ENCODE measurements around the gene LRRC10. TPM values are rescaled to one million over a fixed set of nuclear protein-coding genes. Genes with fewer than 3 reads are reported as not detected.
A peak's percentile ranks its signal among the peaks of the same experiment; 100 is the strongest.

Gene LRRC10
- total RNA-seq, 1 donor from 2014 or later = not detected

GRCh38 chr12:69578283-69578682 lies 32.4 kb downstream of the LRRC10 start:
- H3K36me3 ChIP-seq (ENCODE audit: control insufficient read depth, insufficient read depth, low read length) = no peaks in the 10 kb centered on the region
- no peak for DNase-seq (ENCODE audit: low read depth)
- H3K4me3 ChIP-seq (ENCODE audit: low read depth, low read length) = no peak overlapping the region
- TF ChIP-seq CTCF (IDR thresholded peaks at IDR 0.05; ENCODE audit: insufficient read depth, low read length, poor library complexity, severe bottlenecking) = no peak
- H3K27me3 ChIP-seq (ENCODE audit: control insufficient read depth, insufficient read depth, low read length) = no peaks in the 10 kb centered on the region

DNA sequence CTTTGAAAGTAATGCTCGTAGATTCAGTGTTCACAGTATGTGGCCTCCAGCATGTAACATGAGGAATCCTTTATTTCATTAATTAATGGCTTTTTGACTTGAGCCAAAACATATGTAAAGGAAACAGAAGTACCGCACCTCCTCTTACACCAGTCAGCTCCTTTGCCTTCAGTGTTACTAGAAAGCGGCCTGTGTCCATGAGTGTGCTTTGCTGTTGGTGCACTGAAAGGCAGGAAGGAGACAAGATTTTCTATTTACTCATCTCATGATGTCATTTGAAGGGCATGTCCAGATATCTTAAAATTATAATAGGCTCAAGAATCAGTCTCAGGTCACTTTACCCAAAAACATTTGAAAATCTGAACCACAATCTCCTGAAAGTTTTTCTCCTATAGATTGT lies 35.4 kb downstream of the LRRC10 start:
- no peak for DNase-seq (ENCODE audit: low read depth)
- Histone ChIP-seq H3K4me3 (ENCODE audit: low read depth, low read length) (no peak overlapping the region), H3K36me3 (ENCODE audit: control insufficient read depth, insufficient read depth, low read length) (no peaks in the 10 kb centered on the region), H3K27me3 (ENCODE audit: control insufficient read depth, insufficient read depth, low read length) (no peaks in the 10 kb centered on the region)
- no peak for TF ChIP-seq CTCF (IDR thresholded peaks at IDR 0.05; ENCODE audit: insufficient read depth, low read length, poor library complexity, severe bottlenecking)

GRCh38 chr12:69570545-69571399 lies 39.9 kb downstream of the LRRC10 start:
- Histone ChIP-seq H3K4me3 (ENCODE audit: low read depth, low read length) (no peak overlapping the region), H3K27me3 (ENCODE audit: control insufficient read depth, insufficient read depth, low read length) (no peaks in the 10 kb centered on the region), H3K36me3 (ENCODE audit: control insufficient read depth, insufficient read depth, low read length) (no peaks in the 10 kb centered on the region)
- DNase-seq (ENCODE audit: low read depth) = no peak
- TF ChIP-seq CTCF (IDR thresholded peaks at IDR 0.05; ENCODE audit: insufficient read depth, low read length, poor library complexity, severe bottlenecking) = peak; percentile 86

DNA sequence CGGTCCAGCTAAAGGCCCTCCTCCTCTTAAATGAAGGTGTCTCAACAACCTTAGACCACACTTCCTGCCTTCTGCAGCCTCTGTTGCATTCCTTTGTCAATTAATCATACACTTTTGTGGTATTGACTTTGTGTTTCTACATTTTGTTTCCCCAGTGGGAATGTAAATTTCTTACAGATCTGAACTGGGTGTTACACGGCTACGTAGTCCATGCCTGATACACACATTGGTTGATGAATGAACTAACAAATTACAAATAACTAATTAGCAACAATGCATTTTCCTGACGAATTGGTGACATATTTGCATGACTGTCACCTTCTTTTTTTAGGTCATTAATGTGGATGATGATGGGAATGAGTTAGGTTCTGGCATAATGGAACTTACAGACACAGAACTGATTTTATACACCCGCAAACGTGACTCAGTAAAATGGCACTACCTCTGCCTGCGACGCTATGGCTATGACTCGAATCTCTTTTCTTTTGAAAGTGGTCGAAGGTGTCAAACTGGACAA lies 40.6 kb downstream of the LRRC10 start:
- Histone ChIP-seq H3K36me3 (ENCODE audit: control insufficient read depth, insufficient read depth, low read length) (no peaks in the 10 kb centered on the region), H3K4me3 (ENCODE audit: low read depth, low read length) (no peak overlapping the region), H3K27me3 (ENCODE audit: control insufficient read depth, insufficient read depth, low read length) (no peaks in the 10 kb centered on the region)
- TF ChIP-seq CTCF (IDR thresholded peaks at IDR 0.05; ENCODE audit: insufficient read depth, low read length, poor library complexity, severe bottlenecking) = no peak
- DNase-seq (ENCODE audit: low read depth) = no peak

- no peaks in the 10 kb centered on the region for H3K36me3 ChIP-seq (ENCODE audit: control insufficient read depth, insufficient read depth, low read length)
- no peak overlapping the region for H3K4me3 ChIP-seq (ENCODE audit: low read depth, low read length)
- DNase-seq (ENCODE audit: low read depth) = no peak
- no peak for TF ChIP-seq CTCF (IDR thresholded peaks at IDR 0.05; ENCODE audit: insufficient read depth, low read length, poor library complexity, severe bottlenecking)
- no peaks in the 10 kb centered on the region for H3K27me3 ChIP-seq (ENCODE audit: control insufficient read depth, insufficient read depth, low read length)
Observed at GRCh38 chr12:69569236-69569635, 41.5 kb downstream of the LRRC10 start.
